Smooth muscle cell (in vitro differentiated cells): ENCODE measurements around the gene TSPOAP1. TPM values are rescaled to one million over a fixed set of nuclear protein-coding genes. Genes with fewer than 3 reads are reported as not detected.

Source experiments
- DNase-seq: peaks from one replicate; lab custom pipeline; 2025; ENCODE audit not compliant: unreplicated experiment; lab: John Stamatoyannopoulos, UW
- H2AFZ ChIP-seq: fragments of 200-600 bp; sonication (generic); 2 replicates; pipeline ENCODE4 v1.6.0; 2016; ENCODE audit warnings: antibody characterized with exemption, low read depth, mild to moderate bottlenecking
- H3F3A ChIP-seq: fragments of 200-600 bp; sonication (generic); 2 replicates; pipeline ENCODE4 v1.6.0; 2017; ENCODE audit warnings: antibody characterized with exemption, low read depth
- H3K27ac ChIP-seq: fragments of 200-600 bp; sonication (generic); 2 replicates; pipeline ENCODE4 v1.5.1; 2016; ENCODE audit warnings: low read depth, mild to moderate bottlenecking
- H3K27me3 ChIP-seq: fragments of 200-600 bp; sonication (generic); 2 replicates; pipeline ENCODE4 v1.6.1; 2016; ENCODE audit warnings: low read depth, mild to moderate bottlenecking
- H3K36me3 ChIP-seq: fragments of 200-600 bp; sonication (generic); 2 replicates; pipeline ENCODE4 v1.5.1; 2016; ENCODE audit warnings: low read depth
- H3K4me1 ChIP-seq: fragments of 200-600 bp; sonication (generic); 2 replicates; pipeline ENCODE4 v1.5.1; 2016; ENCODE audit warnings: low read depth
- H3K4me2 ChIP-seq: fragments of 200-600 bp; sonication (generic); 2 replicates; pipeline ENCODE4 v1.6.0; 2016; ENCODE audit warnings: mild to moderate bottlenecking
- H3K4me3 ChIP-seq: fragments of 200-600 bp; sonication (generic); 2 replicates; pipeline ENCODE4 v1.5.1; 2016; ENCODE audit warnings: mild to moderate bottlenecking
- H3K79me2 ChIP-seq: fragments of 200-600 bp; sonication (generic); 2 replicates; pipeline ENCODE4 v1.6.0; 2016; ENCODE audit warnings: low read depth, mild to moderate bottlenecking
- H3K9ac ChIP-seq: fragments of 200-600 bp; sonication (generic); 2 replicates; pipeline ENCODE4 v1.6.0; 2016; ENCODE audit warnings: low read depth
- H3K9me3 ChIP-seq: fragments of 200-600 bp; sonication (generic); replicated peaks from 2 replicates; pipeline ENCODE4 v1.5.1; 2016; ENCODE audit warnings: low read depth
- H4K20me1 ChIP-seq: fragments of 200-600 bp; sonication (generic); 2 replicates; pipeline ENCODE4 v1.6.0; 2016; ENCODE audit warnings: low read depth
- CTCF ChIP-seq: fragments of 200-600 bp; sonication (generic); IDR thresholded peaks from 2 replicates; pipeline ENCODE4 v1.5.1; 2017; ENCODE audit warnings: borderline replicate concordance, mild to moderate bottlenecking, antibody characterized with exemption; ENCODE audit not compliant: insufficient read depth, poor library complexity, severe bottlenecking
- WGBS: methylation state at CpG from one replicate; pipeline ENCODE4 v1.1.7; 2016; ENCODE audit warnings: low lambda C conversion rate; 5-methylcytosine and 5-hydroxymethylcytosine counted together
- polyA plus RNA-seq: library from polyadenylated mRNA; unstranded; fragments of >200 nt; fragmentation: Nextera tagmentation; extraction: Ambion mirVana; gene quantifications from 2 replicates; pipeline ENCODE4 v1.2.1, GENCODE V29; 2016
- total RNA-seq: library from RNA; depleted of rRNA; stranded (reverse); fragments of >200 nt; gene quantifications from 2 replicates; pipeline ENCODE4 v1.2.3, GENCODE V29; 2014

The TSPOAP1 gene
- total and polyA plus RNA-seq, 2 experiments from 2014 or later, result 7.0 to 11.7 TPM

- H3K36me3 ChIP-seq, result no peaks in the 10 kb centered on the region
- no peaks in the 10 kb centered on the region for H4K20me1 ChIP-seq
- no peaks in the 10 kb centered on the region for H3K79me2 ChIP-seq
- no peak overlapping the region for H3K4me3 ChIP-seq
- no peak overlapping the region for H3K4me2 ChIP-seq
- 91% methylated on average over 16 of the region's 16 CpGs for WGBS
- H3K9me3 ChIP-seq, result no peaks in the 10 kb centered on the region
- H2AFZ ChIP-seq, result no peak overlapping the region
- H3K27ac ChIP-seq, result no peak overlapping the region
- no peak for TF ChIP-seq CTCF
- no peak overlapping the region for H3K9ac ChIP-seq
- no peaks in the 10 kb centered on the region for H3F3A ChIP-seq
- DNase-seq, result no peak
- H3K27me3 ChIP-seq, result no peaks in the 10 kb centered on the region
- H3K4me1 ChIP-seq, result no peaks in the 10 kb centered on the region
These were observed 30.0 kb upstream of the TSPOAP1 start for GRCh38 chr17:58358408-58359172.

GRCh38 chr17:58357312-58358297 lies 29.0 kb upstream of the TSPOAP1 start:
- Histone ChIP-seq H3K4me2 (no peak overlapping the region), H3K27ac (no peak overlapping the region), H3K27me3 (no peaks in the 10 kb centered on the region), H3K36me3 (no peaks in the 10 kb centered on the region), H2AFZ (no peak overlapping the region), H3K4me3 (no peak overlapping the region), H3K9me3 (no peaks in the 10 kb centered on the region), H3K9ac (no peak overlapping the region), H3K4me1 (peaks cover 9% of the 10 kb centered on the region), H4K20me1 (no peaks in the 10 kb centered on the region), H3F3A (peaks cover 7% of the 10 kb centered on the region), H3K79me2 (no peaks in the 10 kb centered on the region)
- 92% methylated on average over 21 of the region's 22 CpGs for WGBS
- TF ChIP-seq CTCF, result no peak
- DNase-seq, result no peak

- TF ChIP-seq CTCF, result no peak
- Histone ChIP-seq H3F3A (peaks cover 9% of the 10 kb centered on the region), H3K4me1 (peaks cover 9% of the 10 kb centered on the region), H3K27ac (no peak overlapping the region), H3K4me2 (no peak overlapping the region), H3K9ac (no peak overlapping the region), H2AFZ (no peak overlapping the region), H3K9me3 (no peaks in the 10 kb centered on the region), H3K79me2 (peaks cover 7% of the 10 kb centered on the region), H3K4me3 (no peak overlapping the region), H3K27me3 (no peaks in the 10 kb centered on the region), H3K36me3 (no peaks in the 10 kb centered on the region), H4K20me1 (no peaks in the 10 kb centered on the region)
- 100% methylated on average over 1 of the region's 1 CpG for WGBS
- DNase-seq, result no peak
These were observed 27.6 kb upstream of the TSPOAP1 start for GRCh38 chr17:58356231-58356630.
